Measurements from ENCODE around the gene EGFL7. TPM values are rescaled to one million over a fixed set of nuclear protein-coding genes. Genes with fewer than 3 reads are reported as not detected.

EGFL7 gene
- total RNA-seq, 1 experiment from 2014 or later: 54.6 TPM

DNA sequence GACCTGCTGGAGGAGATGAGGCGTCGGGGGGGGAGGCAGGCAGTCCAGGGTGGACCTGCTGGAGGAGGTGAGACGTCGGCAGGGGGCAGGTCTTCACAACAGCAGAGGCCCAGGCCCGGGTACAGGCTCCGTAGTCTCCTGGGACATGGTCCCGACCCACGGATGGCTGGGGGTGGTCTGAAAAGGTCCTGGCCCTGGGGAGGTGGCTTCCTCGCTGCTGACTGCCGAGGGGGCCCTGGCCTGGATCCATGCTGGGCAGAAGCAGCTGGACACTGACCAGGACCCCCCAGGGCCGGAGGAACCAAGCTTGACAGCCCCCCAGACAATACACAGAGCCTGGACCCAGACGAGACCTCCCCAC is 8.5 kb downstream of the EGFL7 start:
- no peak for ATAC-seq

DNA sequence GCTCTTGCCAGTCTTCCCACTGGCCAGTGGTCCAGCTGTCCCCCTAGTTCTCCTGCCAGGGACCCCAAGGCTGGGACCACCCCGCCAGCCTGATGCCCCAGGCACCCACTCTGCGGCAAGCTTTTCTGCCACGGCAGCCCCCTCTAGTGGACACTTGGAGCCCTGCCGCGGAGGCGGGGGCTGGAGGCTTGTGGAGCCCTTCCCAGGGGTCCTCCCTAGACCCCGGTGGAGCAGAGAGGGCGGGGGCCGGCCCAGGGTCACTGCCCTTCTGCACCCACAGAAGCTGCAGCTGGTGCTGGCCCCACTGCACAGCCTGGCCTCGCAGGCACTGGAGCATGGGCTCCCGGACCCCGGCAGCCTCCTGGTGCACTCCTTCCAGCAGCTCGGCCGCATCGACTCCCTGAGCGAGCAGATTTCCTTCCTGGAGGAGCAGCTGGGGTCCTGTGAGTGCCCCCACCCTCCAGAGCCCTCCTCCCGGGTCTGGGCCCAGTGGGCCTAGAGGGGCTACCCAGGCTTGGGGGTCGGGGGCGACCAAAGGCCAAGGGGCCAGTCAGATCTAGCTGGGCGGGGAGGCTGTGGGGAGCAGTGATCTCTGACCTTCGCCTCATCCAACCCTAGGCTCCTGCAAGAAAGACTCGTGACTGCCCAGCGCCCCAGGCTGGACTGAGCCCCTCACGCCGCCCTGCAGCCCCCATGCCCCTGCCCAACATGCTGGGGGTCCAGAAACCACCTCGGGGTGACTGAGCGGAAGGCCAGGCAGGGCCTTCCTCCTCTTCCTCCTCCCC is 9.1 kb downstream of the EGFL7 start:
- DNase-seq (ENCODE audit: low spot score) (peak; percentile 80), ATAC-seq (peak; percentile 61)
- TF ChIP-seq, protein P1, sequence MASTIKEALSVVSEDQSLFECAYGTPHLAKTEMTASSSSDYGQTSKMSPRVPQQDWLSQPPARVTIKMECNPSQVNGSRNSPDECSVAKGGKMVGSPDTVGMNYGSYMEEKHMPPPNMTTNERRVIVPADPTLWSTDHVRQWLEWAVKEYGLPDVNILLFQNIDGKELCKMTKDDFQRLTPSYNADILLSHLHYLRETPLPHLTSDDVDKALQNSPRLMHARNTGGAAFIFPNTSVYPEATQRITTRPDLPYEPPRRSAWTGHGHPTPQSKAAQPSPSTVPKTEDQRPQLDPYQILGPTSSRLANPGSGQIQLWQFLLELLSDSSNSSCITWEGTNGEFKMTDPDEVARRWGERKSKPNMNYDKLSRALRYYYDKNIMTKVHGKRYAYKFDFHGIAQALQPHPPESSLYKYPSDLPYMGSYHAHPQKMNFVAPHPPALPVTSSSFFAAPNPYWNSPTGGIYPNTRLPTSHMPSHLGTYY (CRISPR knock-in tag; IDR thresholded peaks at IDR 0.05): no peak
- no peak for TF ChIP-seq NR2C2 (CRISPR knock-in tag; IDR thresholded peaks at IDR 0.05)
- no peak for TF ChIP-seq ZNF396 (CRISPR knock-in tag; IDR thresholded peaks at IDR 0.05; ENCODE audit: borderline replicate concordance)
- TF ChIP-seq, protein P2, sequence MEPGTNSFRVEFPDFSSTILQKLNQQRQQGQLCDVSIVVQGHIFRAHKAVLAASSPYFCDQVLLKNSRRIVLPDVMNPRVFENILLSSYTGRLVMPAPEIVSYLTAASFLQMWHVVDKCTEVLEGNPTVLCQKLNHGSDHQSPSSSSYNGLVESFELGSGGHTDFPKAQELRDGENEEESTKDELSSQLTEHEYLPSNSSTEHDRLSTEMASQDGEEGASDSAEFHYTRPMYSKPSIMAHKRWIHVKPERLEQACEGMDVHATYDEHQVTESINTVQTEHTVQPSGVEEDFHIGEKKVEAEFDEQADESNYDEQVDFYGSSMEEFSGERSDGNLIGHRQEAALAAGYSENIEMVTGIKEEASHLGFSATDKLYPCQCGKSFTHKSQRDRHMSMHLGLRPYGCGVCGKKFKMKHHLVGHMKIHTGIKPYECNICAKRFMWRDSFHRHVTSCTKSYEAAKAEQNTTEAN (CRISPR knock-in tag; IDR thresholded peaks at IDR 0.05): no peak
- TF ChIP-seq, protein P3, sequence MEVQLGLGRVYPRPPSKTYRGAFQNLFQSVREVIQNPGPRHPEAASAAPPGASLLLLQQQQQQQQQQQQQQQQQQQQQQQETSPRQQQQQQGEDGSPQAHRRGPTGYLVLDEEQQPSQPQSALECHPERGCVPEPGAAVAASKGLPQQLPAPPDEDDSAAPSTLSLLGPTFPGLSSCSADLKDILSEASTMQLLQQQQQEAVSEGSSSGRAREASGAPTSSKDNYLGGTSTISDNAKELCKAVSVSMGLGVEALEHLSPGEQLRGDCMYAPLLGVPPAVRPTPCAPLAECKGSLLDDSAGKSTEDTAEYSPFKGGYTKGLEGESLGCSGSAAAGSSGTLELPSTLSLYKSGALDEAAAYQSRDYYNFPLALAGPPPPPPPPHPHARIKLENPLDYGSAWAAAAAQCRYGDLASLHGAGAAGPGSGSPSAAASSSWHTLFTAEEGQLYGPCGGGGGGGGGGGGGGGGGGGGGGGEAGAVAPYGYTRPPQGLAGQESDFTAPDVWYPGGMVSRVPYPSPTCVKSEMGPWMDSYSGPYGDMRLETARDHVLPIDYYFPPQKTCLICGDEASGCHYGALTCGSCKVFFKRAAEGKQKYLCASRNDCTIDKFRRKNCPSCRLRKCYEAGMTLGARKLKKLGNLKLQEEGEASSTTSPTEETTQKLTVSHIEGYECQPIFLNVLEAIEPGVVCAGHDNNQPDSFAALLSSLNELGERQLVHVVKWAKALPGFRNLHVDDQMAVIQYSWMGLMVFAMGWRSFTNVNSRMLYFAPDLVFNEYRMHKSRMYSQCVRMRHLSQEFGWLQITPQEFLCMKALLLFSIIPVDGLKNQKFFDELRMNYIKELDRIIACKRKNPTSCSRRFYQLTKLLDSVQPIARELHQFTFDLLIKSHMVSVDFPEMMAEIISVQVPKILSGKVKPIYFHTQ (CRISPR knock-in tag; IDR thresholded peaks at IDR 0.05): no peak
- no peak for TF ChIP-seq GRHL2 (CRISPR knock-in tag; IDR thresholded peaks at IDR 0.05; ENCODE audit: insufficient replicate concordance, severe bottlenecking)
- no peak for TF ChIP-seq EMX1 (CRISPR knock-in tag; IDR thresholded peaks at IDR 0.05)
- no peak for TF ChIP-seq RORB (CRISPR knock-in tag; IDR thresholded peaks at IDR 0.05)

More for the DNA sequence above, 8.5 kb downstream of the EGFL7 start:
- no peak for DNase-seq (ENCODE audit: low spot score)
- Mint-ChIP-seq H3K27me3 (ENCODE audit: low read depth) (no peaks in the 10 kb centered on the region), H3K4me3 (no peak overlapping the region), H3K36me3 (no peaks in the 10 kb centered on the region), H3K27ac (no peak overlapping the region), H3K9me3 (no peaks in the 10 kb centered on the region), H3K4me1 (0 out of 2 replicates have a peak, but pooled peaks cover 2% of the 10 kb centered on the region)
- POLR2A ChIA-PET: no interaction called here
- TF ChIP-seq, protein P4, sequence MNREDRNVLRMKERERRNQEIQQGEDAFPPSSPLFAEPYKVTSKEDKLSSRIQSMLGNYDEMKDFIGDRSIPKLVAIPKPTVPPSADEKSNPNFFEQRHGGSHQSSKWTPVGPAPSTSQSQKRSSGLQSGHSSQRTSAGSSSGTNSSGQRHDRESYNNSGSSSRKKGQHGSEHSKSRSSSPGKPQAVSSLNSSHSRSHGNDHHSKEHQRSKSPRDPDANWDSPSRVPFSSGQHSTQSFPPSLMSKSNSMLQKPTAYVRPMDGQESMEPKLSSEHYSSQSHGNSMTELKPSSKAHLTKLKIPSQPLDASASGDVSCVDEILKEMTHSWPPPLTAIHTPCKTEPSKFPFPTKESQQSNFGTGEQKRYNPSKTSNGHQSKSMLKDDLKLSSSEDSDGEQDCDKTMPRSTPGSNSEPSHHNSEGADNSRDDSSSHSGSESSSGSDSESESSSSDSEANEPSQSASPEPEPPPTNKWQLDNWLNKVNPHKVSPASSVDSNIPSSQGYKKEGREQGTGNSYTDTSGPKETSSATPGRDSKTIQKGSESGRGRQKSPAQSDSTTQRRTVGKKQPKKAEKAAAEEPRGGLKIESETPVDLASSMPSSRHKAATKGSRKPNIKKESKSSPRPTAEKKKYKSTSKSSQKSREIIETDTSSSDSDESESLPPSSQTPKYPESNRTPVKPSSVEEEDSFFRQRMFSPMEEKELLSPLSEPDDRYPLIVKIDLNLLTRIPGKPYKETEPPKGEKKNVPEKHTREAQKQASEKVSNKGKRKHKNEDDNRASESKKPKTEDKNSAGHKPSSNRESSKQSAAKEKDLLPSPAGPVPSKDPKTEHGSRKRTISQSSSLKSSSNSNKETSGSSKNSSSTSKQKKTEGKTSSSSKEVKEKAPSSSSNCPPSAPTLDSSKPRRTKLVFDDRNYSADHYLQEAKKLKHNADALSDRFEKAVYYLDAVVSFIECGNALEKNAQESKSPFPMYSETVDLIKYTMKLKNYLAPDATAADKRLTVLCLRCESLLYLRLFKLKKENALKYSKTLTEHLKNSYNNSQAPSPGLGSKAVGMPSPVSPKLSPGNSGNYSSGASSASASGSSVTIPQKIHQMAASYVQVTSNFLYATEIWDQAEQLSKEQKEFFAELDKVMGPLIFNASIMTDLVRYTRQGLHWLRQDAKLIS (CRISPR knock-in tag; IDR thresholded peaks at IDR 0.05; ENCODE audit: borderline replicate concordance): no peak
- TF ChIP-seq IRF2 (CRISPR knock-in tag; IDR thresholded peaks at IDR 0.05; ENCODE audit: borderline replicate concordance, low read depth) (no peak), MYBL2 (CRISPR knock-in tag; IDR thresholded peaks at IDR 0.05) (no peak), GRHL2 (CRISPR knock-in tag; IDR thresholded peaks at IDR 0.05; ENCODE audit: insufficient replicate concordance, severe bottlenecking) (no peak), EMX1 (CRISPR knock-in tag; IDR thresholded peaks at IDR 0.05) (no peak), ZNF138 (CRISPR knock-in tag; conservative IDR thresholded peaks at IDR 0.05) (no peak), ZBTB21 (CRISPR knock-in tag; IDR thresholded peaks at IDR 0.05; ENCODE audit: borderline replicate concordance) (no peak), MXD4 (CRISPR knock-in tag; IDR thresholded peaks at IDR 0.05; ENCODE audit: borderline replicate concordance) (no peak), TP53 (CRISPR knock-in tag; IDR thresholded peaks at IDR 0.05) (no peak), ZNF232 (CRISPR knock-in tag; IDR thresholded peaks at IDR 0.05) (no peak), NR1H2 (CRISPR knock-in tag; IDR thresholded peaks at IDR 0.05) (no peak), HMGA2 (CRISPR knock-in tag; IDR thresholded peaks at IDR 0.05) (no peak), CREM (CRISPR knock-in tag; IDR thresholded peaks at IDR 0.05) (no peak), ATF1 (CRISPR knock-in tag; IDR thresholded peaks at IDR 0.05) (no peak), SOX15 (CRISPR knock-in tag; IDR thresholded peaks at IDR 0.05) (no peak), JAZF1 (CRISPR knock-in tag; IDR thresholded peaks at IDR 0.05) (no peak), FOXJ3 (CRISPR knock-in tag; IDR thresholded peaks at IDR 0.05; ENCODE audit: borderline replicate concordance) (no peak), CBFB (CRISPR knock-in tag; IDR thresholded peaks at IDR 0.05; ENCODE audit: low read depth) (no peak)
- TF ChIP-seq, protein P5, sequence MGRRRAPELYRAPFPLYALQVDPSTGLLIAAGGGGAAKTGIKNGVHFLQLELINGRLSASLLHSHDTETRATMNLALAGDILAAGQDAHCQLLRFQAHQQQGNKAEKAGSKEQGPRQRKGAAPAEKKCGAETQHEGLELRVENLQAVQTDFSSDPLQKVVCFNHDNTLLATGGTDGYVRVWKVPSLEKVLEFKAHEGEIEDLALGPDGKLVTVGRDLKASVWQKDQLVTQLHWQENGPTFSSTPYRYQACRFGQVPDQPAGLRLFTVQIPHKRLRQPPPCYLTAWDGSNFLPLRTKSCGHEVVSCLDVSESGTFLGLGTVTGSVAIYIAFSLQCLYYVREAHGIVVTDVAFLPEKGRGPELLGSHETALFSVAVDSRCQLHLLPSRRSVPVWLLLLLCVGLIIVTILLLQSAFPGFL (CRISPR knock-in tag; IDR thresholded peaks at IDR 0.05; ENCODE audit: borderline replicate concordance): no peak
- TF ChIP-seq, protein P6, sequence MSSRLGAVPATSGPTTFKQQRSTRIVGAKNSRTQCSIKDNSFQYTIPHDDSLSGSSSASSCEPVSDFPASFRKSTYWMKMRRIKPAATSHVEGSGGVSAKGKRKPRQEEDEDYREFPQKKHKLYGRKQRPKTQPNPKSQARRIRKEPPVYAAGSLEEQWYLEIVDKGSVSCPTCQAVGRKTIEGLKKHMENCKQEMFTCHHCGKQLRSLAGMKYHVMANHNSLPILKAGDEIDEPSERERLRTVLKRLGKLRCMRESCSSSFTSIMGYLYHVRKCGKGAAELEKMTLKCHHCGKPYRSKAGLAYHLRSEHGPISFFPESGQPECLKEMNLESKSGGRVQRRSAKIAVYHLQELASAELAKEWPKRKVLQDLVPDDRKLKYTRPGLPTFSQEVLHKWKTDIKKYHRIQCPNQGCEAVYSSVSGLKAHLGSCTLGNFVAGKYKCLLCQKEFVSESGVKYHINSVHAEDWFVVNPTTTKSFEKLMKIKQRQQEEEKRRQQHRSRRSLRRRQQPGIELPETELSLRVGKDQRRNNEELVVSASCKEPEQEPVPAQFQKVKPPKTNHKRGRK (CRISPR knock-in tag; IDR thresholded peaks at IDR 0.05; ENCODE audit: borderline replicate concordance): no peak
- CTCF ChIA-PET: interaction anchor here (0.5 to 3.4 kb wide), 44 partner anchors 10 to 384 kb away, joined by 3 to 103 read pairs (median 4); partner anchors contain the start of genes AGPAT2 and DNLZ

More for the DNA sequence above, 9.1 kb downstream of the EGFL7 start:
- Mint-ChIP-seq H3K4me3 (no peak overlapping the region), H3K27ac (no peak overlapping the region), H3K27me3 (ENCODE audit: low read depth) (no peaks in the 10 kb centered on the region), H3K36me3 (no peaks in the 10 kb centered on the region), H3K9me3 (no peaks in the 10 kb centered on the region), H3K4me1 (0 out of 2 replicates have a peak, but pooled peaks cover 2% of the 10 kb centered on the region)
- ChIA-PET CTCF (interaction anchor here (0.5 to 3.4 kb wide), 52 partner anchors 10 to 383 kb away, joined by 3 to 103 read pairs (median 4); partner anchors contain the start of genes AGPAT2 and DNLZ), POLR2A (no interaction called here)
